Right lobe of liver (tissue), 6 donors: Measurements from ENCODE around the gene ZFX. TPM values are rescaled to one million over a fixed set of nuclear protein-coding genes. Genes with fewer than 3 reads are reported as not detected.
A peak's percentile ranks its signal among the peaks of the same experiment; 100 is the strongest.

Experiments
- ATAC-seq, 4 donors: fragments of 200-7000 bp; cut with Tn5 transposase; one replicate each; pipeline ENCODE4 v1.9.1; 2020; ENCODE audit warnings: mild to moderate bottlenecking in 4 of 4, moderate library complexity in 4 of 4
- DNase-seq, 3 donors: peaks; one replicate each; pipeline ENCODE4 v3.0.0-alpha.2; 2020
- H3K27ac ChIP-seq, 3 donors: fragments of 200-600 bp; one replicate each; pipeline ENCODE4 v1.8.0; 2022
- H3K27me3 ChIP-seq, 2 donors: fragments of 200-600 bp; one replicate each; pipeline ENCODE4 v1.8.0; 2022
- H3K36me3 ChIP-seq, 4 donors: fragments of 200-600 bp; sonication (generic) in 1 of 4; one replicate each; pipeline versions ENCODE4 v1.5.1 to v1.8.0; 2017 to 2022; ENCODE audit warnings: control low read depth in 1 of 4
- H3K4me1 ChIP-seq, 4 donors: fragments of 200-600 bp; sonication (generic) in 1 of 4; one replicate each; pipeline versions ENCODE4 v1.5.1 to v1.8.0; 2017 to 2022; ENCODE audit warnings: control low read depth in 1 of 4
- H3K4me3 ChIP-seq, 3 donors: fragments of 200-600 bp; one replicate each; pipeline ENCODE4 v1.8.0; 2022
- H3K9me3 ChIP-seq, 4 donors: fragments of 200-600 bp; sonication (generic) in 1 of 4; one replicate each; pipeline versions ENCODE4 v1.5.1 to v1.8.0; 2017 to 2022; ENCODE audit warnings: control low read depth in 1 of 4
- POLR2A ChIP-seq: fragments of 450-650 bp; IDR thresholded peaks from one replicate; pipeline ENCODE4 v1.6.1; 2017; ENCODE audit warnings: antibody characterized with exemption, mild to moderate bottlenecking
- WGBS: methylation state at CpG from one replicate; pipeline ENCODE4 v1.1.6; 2018; ENCODE audit warnings: low coverage, low lambda C conversion rate; ENCODE audit not compliant: insufficient coverage; ENCODE audit errors: missing lambda C conversion rate; 5-methylcytosine and 5-hydroxymethylcytosine counted together
- intact Hi-C, 2 donors: fragments of 100-400 bp; cut with DNase I; formaldehyde crosslinking; loops; one replicate each; pipeline versions ENCODE4 v1.11.2 to v1.14.1; 2022
- small RNA-seq, 2 experiments: library from RNA; depleted of rRNA; stranded (forward); fragments of <200 nt; gene quantifications; one replicate each; pipeline ENCODE3, GENCODE V24; 2016
- total RNA-seq, 6 experiments: library from RNA; depleted of rRNA in 2 of 6; stranded (reverse); fragments of >200 nt in 2 of 6; fragmentation: NEBNext Ultra II Directional in 3 of 6; extraction: Animal tissue kit (Norgen Biotek cat#: 25700) in 3 of 6; gene quantifications; one replicate each; pipeline versions ENCODE4 v1.1.0 to v1.2.4, GENCODE V29; 2016 to 2023
- TF ChIP-seq, protein P1 (sequence below), 4 donors: fragments of 200-600 bp in 3 of 4; fragments of 450-650 bp in 1 of 4; IDR thresholded peaks; one replicate each; pipeline versions ENCODE4 v1.5.1 to v1.8.0; 2016 to 2022; ENCODE audit warnings: antibody characterized with exemption in 4 of 4, mild to moderate bottlenecking in 2 of 4
- donor health status: DM: no; HTN: yes; CAD: no.
- donor health status: DM: no; HTN: no; CAD: no.
- donor health status: DM: no; HTN: no; CAD: no.
- donor health status: DM: no; HTN: yes; CAD: no.
- donor health status: DM: no; HTN: yes; CAD: no.

Gene ZFX
- total RNA-seq, 6 experiments from 2014 or later, result 16.4 to 31.7 (median 23.5) TPM

DNA sequence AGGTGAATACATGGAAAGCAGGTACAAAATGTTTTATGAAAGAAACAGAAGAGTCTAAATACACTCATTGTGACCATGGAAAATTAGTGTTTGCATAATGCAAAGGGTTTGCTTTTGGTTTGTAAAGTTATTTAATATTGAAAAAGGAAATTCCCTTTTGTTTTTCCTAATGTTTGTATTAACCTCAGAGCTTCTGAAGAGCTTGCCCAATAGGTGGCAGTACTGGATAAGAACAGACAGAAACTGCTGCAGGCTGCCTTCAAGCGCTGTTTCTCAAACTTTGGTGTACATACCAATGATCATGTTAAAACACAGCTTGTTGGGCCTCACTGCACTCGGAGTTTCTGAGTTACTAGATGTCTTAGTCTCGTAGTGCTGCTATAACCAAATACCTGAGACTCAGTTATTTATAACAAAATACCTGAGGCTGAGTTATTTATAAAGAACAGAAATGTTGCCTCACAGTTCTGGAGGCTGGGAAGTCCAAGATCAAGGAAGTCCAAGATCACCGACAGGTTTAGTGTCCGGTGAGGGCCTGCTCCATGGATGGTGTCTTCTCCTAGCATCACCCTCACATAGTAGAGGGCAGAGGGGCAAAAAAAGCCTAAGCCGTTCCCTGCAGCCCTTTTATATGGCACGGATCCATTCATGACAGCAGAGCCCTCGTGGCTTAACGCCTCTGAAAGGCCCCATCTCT is 110.2 kb downstream of the ZFX start:
- WGBS, result 51% methylated on average over 9 of the region's 9 CpGs
- intact Hi-C loops, result no loop called here
- ATAC-seq, result peak; percentile 74 to 86 (median 84)
- TF ChIP-seq, protein P1, sequence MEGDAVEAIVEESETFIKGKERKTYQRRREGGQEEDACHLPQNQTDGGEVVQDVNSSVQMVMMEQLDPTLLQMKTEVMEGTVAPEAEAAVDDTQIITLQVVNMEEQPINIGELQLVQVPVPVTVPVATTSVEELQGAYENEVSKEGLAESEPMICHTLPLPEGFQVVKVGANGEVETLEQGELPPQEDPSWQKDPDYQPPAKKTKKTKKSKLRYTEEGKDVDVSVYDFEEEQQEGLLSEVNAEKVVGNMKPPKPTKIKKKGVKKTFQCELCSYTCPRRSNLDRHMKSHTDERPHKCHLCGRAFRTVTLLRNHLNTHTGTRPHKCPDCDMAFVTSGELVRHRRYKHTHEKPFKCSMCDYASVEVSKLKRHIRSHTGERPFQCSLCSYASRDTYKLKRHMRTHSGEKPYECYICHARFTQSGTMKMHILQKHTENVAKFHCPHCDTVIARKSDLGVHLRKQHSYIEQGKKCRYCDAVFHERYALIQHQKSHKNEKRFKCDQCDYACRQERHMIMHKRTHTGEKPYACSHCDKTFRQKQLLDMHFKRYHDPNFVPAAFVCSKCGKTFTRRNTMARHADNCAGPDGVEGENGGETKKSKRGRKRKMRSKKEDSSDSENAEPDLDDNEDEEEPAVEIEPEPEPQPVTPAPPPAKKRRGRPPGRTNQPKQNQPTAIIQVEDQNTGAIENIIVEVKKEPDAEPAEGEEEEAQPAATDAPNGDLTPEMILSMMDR (IDR thresholded peaks at IDR 0.05), result peak; percentile 51 to 66 (median 58)
- no peak for TF ChIP-seq POLR2A
- H3K27me3 ChIP-seq, result no peaks in the 10 kb centered on the region
- peaks cover 0 to 5% (median 0%) of the 10 kb centered on the region in 4 donors for H3K4me1 ChIP-seq
- no peak overlapping the region for H3K4me3 ChIP-seq
- H3K27ac ChIP-seq, result no peak overlapping the region
- DNase-seq, result peak in 1 of 3 donors; percentile 50
- H3K9me3 ChIP-seq, result no peaks in the 10 kb centered on the region
- no peaks in the 10 kb centered on the region for H3K36me3 ChIP-seq

- peak in 1 of 3 donors; percentile 29 for DNase-seq
- intact Hi-C loops, result no loop called here
- H3K9me3 ChIP-seq, result no peaks in the 10 kb centered on the region
- H3K27ac ChIP-seq, result peak overlapping the region in 1 of 3 donors; percentile 33
- no peak overlapping the region for H3K4me3 ChIP-seq
- ATAC-seq, result peak; percentile 59 to 75 (median 68)
- TF ChIP-seq POLR2A, result no peak
- TF ChIP-seq, protein P1 (IDR thresholded peaks at IDR 0.05), result no peak
- 30% methylated on average over 10 of the region's 10 CpGs for WGBS
- peaks cover 0 to 5% (median 0%) of the 10 kb centered on the region in 4 donors for H3K4me1 ChIP-seq
- H3K27me3 ChIP-seq, result no peaks in the 10 kb centered on the region
- no peaks in the 10 kb centered on the region for H3K36me3 ChIP-seq
Observed at GRCh38 chrX:24260842-24261550, 111.5 kb downstream of the ZFX start.

- H3K9me3 ChIP-seq, result no peaks in the 10 kb centered on the region
- peaks cover 0 to 5% (median 0%) of the 10 kb centered on the region in 4 donors for H3K4me1 ChIP-seq
- intact Hi-C loops, result no loop called here
- H3K36me3 ChIP-seq, result no peaks in the 10 kb centered on the region
- DNase-seq, result no peak
- no peak overlapping the region for H3K4me3 ChIP-seq
- H3K27me3 ChIP-seq, result no peaks in the 10 kb centered on the region
- 49% methylated on average over 3 of the region's 3 CpGs for WGBS
- TF ChIP-seq, protein P1 (IDR thresholded peaks at IDR 0.05), result no peak
- TF ChIP-seq POLR2A, result no peak
- no peak overlapping the region for H3K27ac ChIP-seq
- ATAC-seq, result no peak
Observed at GRCh38 chrX:24262309-24262708, 112.8 kb downstream of the ZFX start.

GRCh38 chrX:24264383-24264782 is 114.9 kb downstream of the ZFX start:
- H3K27ac ChIP-seq, result no peak overlapping the region
- intact Hi-C loops, result no loop called here
- DNase-seq, result no peak
- no peak overlapping the region for H3K4me3 ChIP-seq
- H3K36me3 ChIP-seq, result no peaks in the 10 kb centered on the region
- H3K9me3 ChIP-seq, result no peaks in the 10 kb centered on the region
- 65% methylated on average over 4 of the region's 6 CpGs for WGBS
- ATAC-seq, result no peak
- TF ChIP-seq POLR2A, result no peak
- TF ChIP-seq, protein P1 (IDR thresholded peaks at IDR 0.05), result no peak
- no peaks in the 10 kb centered on the region for H3K27me3 ChIP-seq
- peaks cover 0 to 5% (median 0%) of the 10 kb centered on the region in 4 donors for H3K4me1 ChIP-seq

Small RNA genes within 50 kb of the gene (small RNA-seq; reads per million reads assigned to genes)
- 0 reads per million in 2 experiments for gene RF00263

Other genes with a start within 250 kb of the ZFX start
- gene APOO, start 241.8 kb upstream of the ZFX start, total RNA-seq, result 10 to 100 TPM in 5 of 6 experiments, 1 to 10 TPM in 1; 9.8 to 17.3 (median 12.2) TPM
- gene CXorf58, start 241.7 kb upstream of the ZFX start, total RNA-seq, result not detected
- 1 to 10 TPM; 4.7 to 6.7 (median 6.0) TPM for gene KLHL15, start 122.5 kb upstream of the ZFX start, total RNA-seq
- 10 to 100 TPM; 55.1 to 81.1 (median 59.7) TPM for gene EIF2S3, start 94.8 kb upstream of the ZFX start, total RNA-seq
- not detected for gene SUPT20HL2, start 164.3 kb downstream of the ZFX start, total RNA-seq
- gene SUPT20HL1, start 210.9 kb downstream of the ZFX start, total RNA-seq, result not detected